ELF-1 (cell line): Measurements from ENCODE around the gene SKAP1.

ENCODE experiments used
- DNase-seq: peaks from one replicate; pipeline ENCODE4 v3.0.0-alpha.2; 2016; ENCODE audit warnings: low read depth, low spot score

Gene SKAP1

DNA sequence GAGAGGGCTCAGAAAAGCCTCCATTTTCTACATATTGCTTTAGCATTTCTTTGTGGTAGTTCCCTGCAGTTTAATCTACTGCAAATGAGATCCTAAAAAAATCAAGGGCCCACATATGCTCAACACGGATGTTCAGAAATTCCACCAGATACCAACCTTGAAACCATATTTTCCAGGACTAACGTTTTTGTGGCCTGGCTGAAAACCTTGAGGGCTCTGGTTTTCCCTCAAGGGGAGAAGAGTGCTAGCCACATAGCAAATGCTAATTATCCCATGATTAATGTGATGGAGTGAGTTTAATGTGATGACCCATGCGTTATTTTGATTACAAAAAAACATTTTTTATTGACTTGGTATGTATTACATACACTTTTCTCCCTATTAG is 253.6 kb downstream of the SKAP1 start:
- DNase-seq: no peak

DNA sequence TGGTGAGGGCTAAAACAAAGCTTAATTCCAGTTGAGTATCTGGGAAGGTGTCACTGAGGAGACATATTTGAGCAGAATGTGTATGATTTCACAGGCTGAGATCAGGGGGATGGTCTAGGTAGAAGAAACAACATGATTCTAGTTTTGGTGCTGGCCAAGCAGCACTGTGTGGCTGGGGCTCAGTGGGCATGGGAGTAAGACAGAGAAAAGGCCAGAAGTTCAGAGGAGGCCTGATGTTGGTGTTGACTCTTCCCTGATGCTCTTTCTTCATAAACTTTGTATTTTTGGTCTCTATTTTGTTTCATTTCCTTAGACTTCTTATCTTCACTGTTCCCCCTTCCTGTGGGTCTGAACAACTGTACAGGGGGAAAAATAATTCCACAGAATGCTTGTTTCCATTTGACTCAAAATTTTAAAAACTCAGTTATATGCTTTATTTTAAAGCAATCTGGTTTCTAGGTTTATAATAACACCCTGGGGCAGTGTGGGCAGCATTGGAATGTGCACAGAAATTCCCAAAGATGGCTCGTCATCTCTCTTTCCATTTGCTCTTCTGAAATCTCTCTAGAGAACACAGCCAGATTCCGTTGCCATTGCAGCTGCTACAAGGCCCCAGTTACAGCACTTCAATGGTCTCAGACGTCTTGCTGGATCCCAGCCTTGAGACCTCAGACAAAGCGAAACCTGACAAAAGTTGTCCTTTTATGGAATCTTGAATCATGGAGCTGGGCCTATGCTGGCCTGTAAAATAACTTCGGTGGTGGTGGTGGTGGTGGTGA is 254.1 kb downstream of the SKAP1 start:
- DNase-seq: no peak

- DNase-seq: no peak
Measured at GRCh38 chr17:48174833-48175523, 255.0 kb downstream of the SKAP1 start.

- no peak for DNase-seq
Measured at GRCh38 chr17:48173191-48173984, 256.6 kb downstream of the SKAP1 start.

GRCh38 chr17:48169926-48170325 is 260.1 kb downstream of the SKAP1 start:
- no peak for DNase-seq

DNA sequence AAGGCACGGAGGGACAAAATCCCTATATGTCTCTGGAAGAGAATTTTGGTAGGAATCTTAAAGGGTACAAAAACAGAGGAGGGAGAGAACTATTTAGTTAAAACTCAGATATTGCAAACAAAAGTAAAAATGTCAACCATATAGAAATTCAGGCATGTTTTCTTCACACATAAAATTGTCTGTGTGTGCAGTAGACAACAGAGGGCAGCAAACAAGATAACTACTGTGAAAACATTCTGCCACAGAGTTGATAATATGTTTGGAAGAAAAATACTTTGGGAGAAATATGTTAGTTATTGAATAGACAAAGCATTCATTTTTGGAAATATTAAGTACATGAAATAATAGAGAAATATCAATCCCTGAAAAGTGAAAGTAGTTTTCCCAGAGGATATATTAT is 266.2 kb downstream of the SKAP1 start:
- DNase-seq: no peak

GRCh38 chr17:48162946-48163506 is 267.0 kb downstream of the SKAP1 start:
- no peak for DNase-seq

GRCh38 chr17:48162306-48162934 is 267.6 kb downstream of the SKAP1 start:
- DNase-seq: no peak

GRCh38 chr17:48161127-48161905 is 268.7 kb downstream of the SKAP1 start:
- DNase-seq: no peak

GRCh38 chr17:48160177-48161081 is 269.6 kb downstream of the SKAP1 start:
- peak; percentile 91 for DNase-seq

- DNase-seq: no peak
Measured at GRCh38 chr17:48159232-48159631, 270.8 kb downstream of the SKAP1 start.

GRCh38 chr17:48155889-48156611 is 274.0 kb downstream of the SKAP1 start:
- DNase-seq: peak; percentile 36

GRCh38 chr17:48153691-48154358 is 276.2 kb downstream of the SKAP1 start:
- peak; percentile 38 for DNase-seq

GRCh38 chr17:48152289-48152688 is 277.7 kb downstream of the SKAP1 start:
- no peak for DNase-seq

DNA sequence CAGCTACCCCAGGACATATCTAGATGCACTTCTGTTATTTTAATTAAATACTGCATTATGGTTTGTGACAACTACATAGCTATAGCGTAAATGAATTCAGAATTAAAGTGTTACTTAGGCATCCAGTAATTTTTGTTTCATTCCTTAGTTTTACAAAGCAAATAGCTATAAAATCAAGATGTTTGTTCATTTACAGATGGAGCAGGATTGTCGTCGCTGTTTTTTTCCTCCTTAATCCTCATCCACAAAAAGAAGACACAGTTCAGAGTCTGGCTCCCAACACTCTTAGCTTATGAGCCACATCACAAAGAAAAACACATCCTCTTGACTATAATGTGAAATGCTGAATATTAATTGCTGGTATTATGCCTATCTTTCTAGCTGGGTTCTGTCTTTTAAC is 278.8 kb downstream of the SKAP1 start:
- DNase-seq: no peak

DNA sequence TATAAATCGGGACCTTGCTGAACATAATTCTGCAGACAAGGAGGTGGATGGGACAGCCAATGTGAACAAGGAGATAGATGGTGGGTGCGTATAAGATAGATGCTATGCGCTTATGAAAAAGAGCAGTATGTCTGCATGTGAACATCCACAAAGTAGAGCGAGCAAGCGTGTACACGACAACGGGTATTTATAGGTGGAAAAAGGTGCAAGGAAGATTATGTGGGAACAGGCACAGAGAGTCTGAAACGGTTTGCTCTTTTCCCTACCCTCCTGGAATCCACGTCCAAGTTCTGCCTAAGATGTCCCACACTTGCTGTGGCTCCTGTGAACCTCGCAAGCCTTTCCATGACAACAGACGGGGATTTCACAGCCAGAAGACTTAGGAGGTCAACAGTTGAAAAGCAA is 279.4 kb downstream of the SKAP1 start:
- no peak for DNase-seq

GRCh38 chr17:48149787-48150463 is 280.1 kb downstream of the SKAP1 start:
- no peak for DNase-seq
